K562 (cell line): ENCODE data around the gene GLUL. TPM values are rescaled to one million over a fixed set of nuclear protein-coding genes. Genes with fewer than 3 reads are reported as not detected.

Experiments used
- ATAC-seq: fragments of 200-7000 bp; cut with Tn5 transposase; 3 replicates; pipeline ENCODE4 v1.9.1; 2020; ENCODE audit warnings: moderate library complexity
- BruUV-seq: library from RNA; stranded (reverse); fragments of 400-500 nt; replicated peaks from 2 replicates; lab custom pipeline; 2021; lab: Mats Ljungman, UMichigan
- CTCF ChIA-PET: fragments of 300-600 bp; formaldehyde crosslinking; extraction: SDS; loops from one replicate; lab custom pipeline; 2021; ENCODE audit warnings: low intra/inter-chr PET ratio; lab: Yijun Ruan, JAX
- POLR2A ChIA-PET: fragments of 300-600, 350-650 bp; sonication (Branson Sonifier 250); formaldehyde crosslinking; extraction: SDS; loops from one replicate; lab custom pipeline; 2021; ENCODE audit warnings: antibody characterized with exemption, inconsistent platforms; lab: Yijun Ruan, JAX
- DNase-seq, 4 experiments: peaks; one replicate each; pipeline versions ENCODE4 v3.0.0 to v3.0.0-alpha.2; 2011 to 2018; ENCODE audit warnings: low spot score in 3 of 4, mixed read lengths in 3 of 4; ENCODE audit errors: extremely low read depth in 1 of 4
- FAIRE-seq: peaks from 2 replicates; lab custom pipeline; 2011; peaks lifted over from hg19 to GRCh38; lab: Jason Lieb, UNC
- H2AFZ ChIP-seq: 2 replicates; pipeline ENCODE4 v1.6.0; 2011; ENCODE audit warnings: low read depth, low read length, control low read depth, inconsistent platforms
- H3K27ac ChIP-seq: fragments of 200-600 bp; 3 replicates; pipeline ENCODE4 v1.8.0; 2011; ENCODE audit warnings: low read depth, mild to moderate bottlenecking, control low read depth, inconsistent platforms, low read length, moderate library complexity, mixed read lengths; ENCODE audit errors: extremely low read depth
- H3K27me3 ChIP-seq, 2 experiments: fragments of 300-600 bp in 1 of 2; 2 replicates in 1 of 2; 3 replicates in 1 of 2; pipeline versions ENCODE4 v1.6.0 to v1.8.0; 2011; ENCODE audit warnings: inconsistent platforms in 2 of 2, low read length in 2 of 2, mild to moderate bottlenecking in 1 of 2, mixed read lengths in 1 of 2, moderate library complexity in 1 of 2; ENCODE audit not compliant: control insufficient read depth in 2 of 2, insufficient read depth in 2 of 2
- H3K36me3 ChIP-seq: fragments of 300-600 bp; 3 replicates; pipeline ENCODE4 v1.8.0; 2011; ENCODE audit warnings: mild to moderate bottlenecking, low read length, inconsistent platforms; ENCODE audit not compliant: control insufficient read depth, insufficient read depth
- H3K4me1 ChIP-seq, 2 experiments: fragments of 200-600 bp in 1 of 2; replicated peaks in 1 of 2; 2 replicates in 1 of 2; 3 replicates in 1 of 2; pipeline versions ENCODE4 v1.5.1 to v1.8.0; 2011; ENCODE audit warnings: inconsistent platforms in 2 of 2, low read length in 2 of 2, mild to moderate bottlenecking in 1 of 2, mixed read lengths in 1 of 2, moderate library complexity in 1 of 2; ENCODE audit not compliant: control insufficient read depth in 2 of 2, insufficient read depth in 2 of 2
- H3K4me2 ChIP-seq: 2 replicates; pipeline ENCODE4 v1.6.1; 2011; ENCODE audit warnings: low read length, control low read depth, inconsistent platforms, mixed read lengths; ENCODE audit not compliant: insufficient read depth
- H3K4me3 ChIP-seq: fragments of 200-600 bp; sonication (generic), shearing (Covaris generic); 2 replicates; pipeline ENCODE4 v1.5.1; 2016; ENCODE audit warnings: control low read depth, inconsistent platforms
- H3K79me2 ChIP-seq: fragments of 200-600 bp; 3 replicates; pipeline ENCODE4 v1.8.0; 2011; ENCODE audit warnings: low read length, inconsistent platforms; ENCODE audit not compliant: control insufficient read depth, insufficient read depth
- H3K9ac ChIP-seq, 2 experiments: 2 replicates each; pipeline versions ENCODE4 v1.6.0 to v1.6.1; 2011; ENCODE audit warnings: low read depth in 2 of 2, low read length in 2 of 2, control low read depth in 1 of 2, inconsistent platforms in 1 of 2, mild to moderate bottlenecking in 1 of 2, mixed read lengths in 1 of 2; ENCODE audit not compliant: insufficient read depth in 1 of 2
- H3K9me1 ChIP-seq: one replicate; pipeline ENCODE4 v1.6.0; 2011; ENCODE audit warnings: inconsistent platforms, mild to moderate bottlenecking, low read length, moderate library complexity; ENCODE audit not compliant: control insufficient read depth, insufficient read depth
- H3K9me3 ChIP-seq: replicated peaks from 2 replicates; pipeline ENCODE4 v1.5.1; 2011; ENCODE audit warnings: low read depth, low read length, inconsistent platforms; ENCODE audit not compliant: control insufficient read depth, insufficient read depth
- H4K20me1 ChIP-seq: replicated peaks from 2 replicates; pipeline ENCODE4 v1.6.1; 2011; ENCODE audit warnings: low read length, inconsistent platforms, mixed read lengths; ENCODE audit not compliant: control insufficient read depth, insufficient read depth
- CBX2 ChIP-seq: fragments of 200-600 bp; sonication (generic); IDR thresholded peaks from one replicate; pipeline ENCODE4 v1.6.1; 2012; ENCODE audit warnings: mild to moderate bottlenecking, low read length, inconsistent platforms; ENCODE audit not compliant: insufficient read depth, poor library complexity, severe bottlenecking
- DACH1 ChIP-seq: fragments of 450-650 bp; IDR thresholded peaks from 2 replicates; pipeline ENCODE4 v1.6.1; 2018; ENCODE audit not compliant: partially characterized antibody
- PTTG1 ChIP-seq: fragments of 450-650 bp; IDR thresholded peaks from 2 replicates; pipeline ENCODE4 v1.6.1; 2016; ENCODE audit warnings: low read depth, mild to moderate bottlenecking, missing genetic modification characterization, missing compliant biosample characterization
- ZNF384 ChIP-seq: IDR thresholded peaks from 2 replicates; pipeline ENCODE4 v1.6.1; 2012; ENCODE audit warnings: low read depth, low read length, improper control_type of control experiment
- ZNF551 ChIP-seq: fragments of 250-450 bp; sonication (Bioruptor Pico); IDR thresholded peaks from 2 replicates; pipeline ENCODE4 v1.5.0; 2021; ENCODE audit warnings: mild to moderate bottlenecking, moderate library complexity
- WGBS: fragments of 100-300 bp; shearing (Covaris generic); methylation state at CpG from one replicate; pipeline ENCODE4 v1.1.6; 2016; ENCODE audit warnings: low coverage, mixed read lengths; ENCODE audit not compliant: insufficient coverage; ENCODE audit errors: missing lambda C conversion rate; 5-methylcytosine and 5-hydroxymethylcytosine counted together
- in situ Hi-C: fragments of 300-500 bp; cut with MboI; formaldehyde crosslinking; loops from 4 replicates; pipeline ENCODE4 v1.15.0; 2018; ENCODE audit warnings: inconsistent platforms, mixed read lengths
- intact Hi-C: fragments of 100-400 bp; cut with micrococcal nuclease; formaldehyde crosslinking; loops from 2 replicates; pipeline ENCODE4 v1.14.2; 2022
- polyA plus RNA-seq, 8 experiments: library from polyadenylated mRNA; depleted of rRNA in 4 of 8; stranded (reverse) in 5 of 8; unstranded in 3 of 8; fragments of >200 nt; fragmentation: Nextera tagmentation in 2 of 8; fragmentation: Illumina TruSeq in 1 of 8; extraction: Ambion mirVana in 2 of 8; extraction: Trizol in 1 of 8; gene quantifications; 2 replicates each; pipeline versions ENCODE4 v1.2.1 to v1.2.3, GENCODE V29; 2011 to 2014; ENCODE audit warnings: inconsistent platforms in 1 of 8, missing spikeins in 1 of 8
- total RNA-seq, 7 experiments: library from RNA; depleted of rRNA in 6 of 7; stranded (reverse); fragments of >200 nt in 6 of 7; fragmentation: Illumina TruSeq in 2 of 7; extraction: Trizol in 2 of 7; gene quantifications; 2 replicates each; pipeline versions ENCODE4 v1.2.1 to v1.2.3, GENCODE V29; 2011 to 2021; ENCODE audit warnings: low replicate concordance in 1 of 7
- TF ChIP-seq, protein P1 (sequence below): fragments of 250-450 bp; sonication (Bioruptor Pico); IDR thresholded peaks from 2 replicates; pipeline ENCODE4 v1.8.0; 2021; ENCODE audit warnings: moderate library complexity, mild to moderate bottlenecking, inconsistent platforms
- TF ChIP-seq, protein P2 (sequence below): sonication (generic); IDR thresholded peaks from 2 replicates; pipeline ENCODE4 v1.6.1; 2016
- TF ChIP-seq, protein P3 (sequence below): fragments of 450-650 bp; formaldehyde crosslinking; IDR thresholded peaks from 2 replicates; pipeline ENCODE4 v1.4.0; 2020; ENCODE audit warnings: mild to moderate bottlenecking, moderate library complexity
- TF ChIP-seq, protein P4 (sequence below): fragments of 450-650 bp; IDR thresholded peaks from 2 replicates; pipeline ENCODE4 v1.6.1; 2017; ENCODE audit warnings: antibody characterized with exemption, mild to moderate bottlenecking
- TF ChIP-seq, protein P5 (sequence below): fragments of 250-450 bp; sonication (Bioruptor Pico); IDR thresholded peaks from 2 replicates; pipeline ENCODE4 v1.8.0; 2022; ENCODE audit warnings: moderate library complexity, mild to moderate bottlenecking, inconsistent platforms

GLUL gene
- total and polyA plus RNA-seq, 9 of the 15 experiments (the other 6 are each of a cell fraction or from before 2014, with no cell fraction given): 1,088 to 4,222 (median 1,338) TPM

DNA sequence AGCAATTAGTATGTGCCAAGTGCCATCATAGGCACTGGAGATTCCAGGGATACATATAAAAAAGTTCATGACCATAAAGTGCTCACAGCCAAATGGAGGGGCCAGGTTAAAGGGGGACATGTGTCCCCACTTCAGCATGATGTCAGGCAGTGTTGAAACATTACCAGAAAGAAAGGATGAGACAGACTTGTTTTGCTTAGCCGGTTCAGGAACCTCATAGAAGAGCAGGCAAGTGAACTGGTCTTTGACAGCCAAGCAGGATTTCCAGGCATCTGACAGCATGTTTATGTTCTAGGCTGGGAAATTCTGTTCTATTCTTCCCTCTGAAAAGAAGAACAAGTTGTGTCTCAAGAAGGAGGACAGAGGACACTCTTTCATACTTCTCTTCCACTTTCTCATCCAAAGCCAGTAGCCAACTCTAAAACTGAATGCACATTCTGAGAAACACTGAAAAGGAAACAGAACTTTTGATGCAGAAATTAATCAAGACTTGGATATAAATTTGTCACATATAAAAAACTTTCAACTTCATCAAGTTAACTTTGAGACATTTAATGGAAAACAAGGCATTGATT is 39.7 kb downstream of the GLUL start:
- BruUV-seq: no TSS peak
- Histone ChIP-seq H4K20me1 (no peaks in the 10 kb centered on the region), H3K4me3 (no peak overlapping the region), H3K4me1 (peaks cover 8 to 18% of the 10 kb centered on the region in 2 experiments; a peak in 3 of 5 replicates), H3K27me3 (no peaks in the 10 kb centered on the region), H3K9me1 (no peaks in the 10 kb centered on the region), H3K79me2 (no peaks in the 10 kb centered on the region), H3K36me3 (no peaks in the 10 kb centered on the region), H3K27ac (no peak overlapping the region), H3K4me2 (no peak overlapping the region), H3K9me3 (no peaks in the 10 kb centered on the region), H2AFZ (peak overlapping the region; percentile 71), H3K9ac (no peak overlapping the region)
- intact Hi-C loops: no loop called here
- ChIA-PET CTCF (no interaction called here), POLR2A (interaction anchor here (0.7 to 1.1 kb wide), 4 partner anchors 12 to 162 kb away, joined by 3 to 4 read pairs (median 3); no protein-coding TSS in a partner anchor)
- in situ Hi-C loops: no loop called here
- WGBS: 40% methylated on average over 1 of the region's 1 CpG
- DNase-seq: no peak
- ATAC-seq: no peak
- FAIRE-seq: no peak
- TF ChIP-seq, protein P1, sequence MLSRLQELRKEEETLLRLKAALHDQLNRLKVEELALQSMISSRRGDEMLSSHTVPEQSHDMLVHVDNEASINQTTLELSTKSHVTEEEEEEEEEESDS (CRISPR knock-in tag): no peak
- TF ChIP-seq, protein P2, sequence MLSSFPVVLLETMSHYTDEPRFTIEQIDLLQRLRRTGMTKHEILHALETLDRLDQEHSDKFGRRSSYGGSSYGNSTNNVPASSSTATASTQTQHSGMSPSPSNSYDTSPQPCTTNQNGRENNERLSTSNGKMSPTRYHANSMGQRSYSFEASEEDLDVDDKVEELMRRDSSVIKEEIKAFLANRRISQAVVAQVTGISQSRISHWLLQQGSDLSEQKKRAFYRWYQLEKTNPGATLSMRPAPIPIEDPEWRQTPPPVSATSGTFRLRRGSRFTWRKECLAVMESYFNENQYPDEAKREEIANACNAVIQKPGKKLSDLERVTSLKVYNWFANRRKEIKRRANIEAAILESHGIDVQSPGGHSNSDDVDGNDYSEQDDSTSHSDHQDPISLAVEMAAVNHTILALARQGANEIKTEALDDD: no peak
- TF ChIP-seq ZNF551 (CRISPR knock-in tag) (no peak), CBX2 (no peak), ZNF384 (no peak), PTTG1 (tag) (no peak), DACH1 (no peak)
- TF ChIP-seq, protein P3, sequence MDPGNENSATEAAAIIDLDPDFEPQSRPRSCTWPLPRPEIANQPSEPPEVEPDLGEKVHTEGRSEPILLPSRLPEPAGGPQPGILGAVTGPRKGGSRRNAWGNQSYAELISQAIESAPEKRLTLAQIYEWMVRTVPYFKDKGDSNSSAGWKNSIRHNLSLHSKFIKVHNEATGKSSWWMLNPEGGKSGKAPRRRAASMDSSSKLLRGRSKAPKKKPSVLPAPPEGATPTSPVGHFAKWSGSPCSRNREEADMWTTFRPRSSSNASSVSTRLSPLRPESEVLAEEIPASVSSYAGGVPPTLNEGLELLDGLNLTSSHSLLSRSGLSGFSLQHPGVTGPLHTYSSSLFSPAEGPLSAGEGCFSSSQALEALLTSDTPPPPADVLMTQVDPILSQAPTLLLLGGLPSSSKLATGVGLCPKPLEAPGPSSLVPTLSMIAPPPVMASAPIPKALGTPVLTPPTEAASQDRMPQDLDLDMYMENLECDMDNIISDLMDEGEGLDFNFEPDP (CRISPR knock-in tag): no peak
- TF ChIP-seq, protein P4, sequence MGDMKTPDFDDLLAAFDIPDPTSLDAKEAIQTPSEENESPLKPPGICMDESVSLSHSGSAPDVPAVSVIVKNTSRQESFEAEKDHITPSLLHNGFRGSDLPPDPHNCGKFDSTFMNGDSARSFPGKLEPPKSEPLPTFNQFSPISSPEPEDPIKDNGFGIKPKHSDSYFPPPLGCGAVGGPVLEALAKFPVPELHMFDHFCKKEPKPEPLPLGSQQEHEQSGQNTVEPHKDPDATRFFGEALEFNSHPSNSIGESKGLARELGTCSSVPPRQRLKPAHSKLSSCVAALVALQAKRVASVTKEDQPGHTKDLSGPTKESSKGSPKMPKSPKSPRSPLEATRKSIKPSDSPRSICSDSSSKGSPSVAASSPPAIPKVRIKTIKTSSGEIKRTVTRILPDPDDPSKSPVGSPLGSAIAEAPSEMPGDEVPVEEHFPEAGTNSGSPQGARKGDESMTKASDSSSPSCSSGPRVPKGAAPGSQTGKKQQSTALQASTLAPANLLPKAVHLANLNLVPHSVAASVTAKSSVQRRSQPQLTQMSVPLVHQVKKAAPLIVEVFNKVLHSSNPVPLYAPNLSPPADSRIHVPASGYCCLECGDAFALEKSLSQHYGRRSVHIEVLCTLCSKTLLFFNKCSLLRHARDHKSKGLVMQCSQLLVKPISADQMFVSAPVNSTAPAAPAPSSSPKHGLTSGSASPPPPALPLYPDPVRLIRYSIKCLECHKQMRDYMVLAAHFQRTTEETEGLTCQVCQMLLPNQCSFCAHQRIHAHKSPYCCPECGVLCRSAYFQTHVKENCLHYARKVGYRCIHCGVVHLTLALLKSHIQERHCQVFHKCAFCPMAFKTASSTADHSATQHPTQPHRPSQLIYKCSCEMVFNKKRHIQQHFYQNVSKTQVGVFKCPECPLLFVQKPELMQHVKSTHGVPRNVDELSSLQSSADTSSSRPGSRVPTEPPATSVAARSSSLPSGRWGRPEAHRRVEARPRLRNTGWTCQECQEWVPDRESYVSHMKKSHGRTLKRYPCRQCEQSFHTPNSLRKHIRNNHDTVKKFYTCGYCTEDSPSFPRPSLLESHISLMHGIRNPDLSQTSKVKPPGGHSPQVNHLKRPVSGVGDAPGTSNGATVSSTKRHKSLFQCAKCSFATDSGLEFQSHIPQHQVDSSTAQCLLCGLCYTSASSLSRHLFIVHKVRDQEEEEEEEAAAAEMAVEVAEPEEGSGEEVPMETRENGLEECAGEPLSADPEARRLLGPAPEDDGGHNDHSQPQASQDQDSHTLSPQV: no peak
- TF ChIP-seq, protein P5, sequence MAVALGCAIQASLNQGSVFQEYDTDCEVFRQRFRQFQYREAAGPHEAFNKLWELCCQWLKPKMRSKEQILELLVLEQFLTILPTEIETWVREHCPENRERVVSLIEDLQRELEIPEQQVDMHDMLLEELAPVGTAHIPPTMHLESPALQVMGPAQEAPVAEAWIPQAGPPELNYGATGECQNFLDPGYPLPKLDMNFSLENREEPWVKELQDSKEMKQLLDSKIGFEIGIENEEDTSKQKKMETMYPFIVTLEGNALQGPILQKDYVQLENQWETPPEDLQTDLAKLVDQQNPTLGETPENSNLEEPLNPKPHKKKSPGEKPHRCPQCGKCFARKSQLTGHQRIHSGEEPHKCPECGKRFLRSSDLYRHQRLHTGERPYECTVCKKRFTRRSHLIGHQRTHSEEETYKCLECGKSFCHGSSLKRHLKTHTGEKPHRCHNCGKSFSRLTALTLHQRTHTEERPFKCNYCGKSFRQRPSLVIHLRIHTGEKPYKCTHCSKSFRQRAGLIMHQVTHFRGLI: no peak
